Endothelial cell of hepatic sinusoid (primary cell): ENCODE results near the gene CDCA7L.

Experiments used
- in situ Hi-C: cut with HindIII; loops from 2 replicates; pipeline ENCODE4 v1.10.0; 2017; ENCODE audit warnings: low sequenced_read_pairs

Gene CDCA7L

GRCh38 chr7:21945454-21946221 is at the start of gene CDCA7L:
CDCA7L (minus strand) TSS chr7:21945899; CDS start chr7:21945804, 95 bp downstream.
- in situ Hi-C loops, result no loop called here

GRCh38 chr7:21986096-21986495 is 40.4 kb upstream of the CDCA7L start:
- in situ Hi-C loops, result no loop called here

- in situ Hi-C loops, result no loop called here
Measured at GRCh38 chr7:21984042-21984441, 38.3 kb upstream of the CDCA7L start.

- in situ Hi-C loops, result no loop called here
Measured at GRCh38 chr7:21983056-21983455, 37.4 kb upstream of the CDCA7L start.

- in situ Hi-C loops, result no loop called here
Measured at GRCh38 chr7:21981524-21981923, 35.8 kb upstream of the CDCA7L start.

- in situ Hi-C loops, result no loop called here
Measured at GRCh38 chr7:21980926-21981500, 35.3 kb upstream of the CDCA7L start.

GRCh38 chr7:21972397-21972784 is 26.7 kb upstream of the CDCA7L start:
- in situ Hi-C loops, result no loop called here

- in situ Hi-C loops, result no loop called here
Measured at GRCh38 chr7:21971780-21972396, 26.2 kb upstream of the CDCA7L start.

- in situ Hi-C loops, result no loop called here
Measured at GRCh38 chr7:21969822-21970221, 24.1 kb upstream of the CDCA7L start.

- in situ Hi-C loops, result no loop called here
Measured at GRCh38 chr7:21967598-21968003, 21.9 kb upstream of the CDCA7L start.

GRCh38 chr7:21966271-21966670 is 20.6 kb upstream of the CDCA7L start:
- in situ Hi-C loops, result no loop called here

GRCh38 chr7:21965291-21965690 is 19.6 kb upstream of the CDCA7L start:
- in situ Hi-C loops, result no loop called here

GRCh38 chr7:21962677-21963076 is 17.0 kb upstream of the CDCA7L start:
- in situ Hi-C loops, result loop anchor here (5.0 kb wide), 1 partner anchor 40 kb away; no protein-coding TSS in a partner anchor

- in situ Hi-C loops, result loop anchor here (5.0 kb wide), 1 partner anchor 39 kb away; no protein-coding TSS in a partner anchor
Measured at GRCh38 chr7:21960922-21961321, 15.2 kb upstream of the CDCA7L start.

- in situ Hi-C loops, result no loop called here
Measured at GRCh38 chr7:21959387-21959776, 13.7 kb upstream of the CDCA7L start.

- in situ Hi-C loops, result no loop called here
Measured at GRCh38 chr7:21953781-21954180, 8.1 kb upstream of the CDCA7L start.

GRCh38 chr7:21948887-21949540 is 3.3 kb upstream of the CDCA7L start:
- in situ Hi-C loops, result no loop called here

- in situ Hi-C loops, result no loop called here
Measured at GRCh38 chr7:21948364-21948763, 2.7 kb upstream of the CDCA7L start.

- in situ Hi-C loops, result no loop called here
Measured at GRCh38 chr7:21947946-21948345, 2.2 kb upstream of the CDCA7L start.

GRCh38 chr7:21947056-21947455 is 1.4 kb upstream of the CDCA7L start:
- in situ Hi-C loops, result no loop called here

GRCh38 chr7:21946222-21946709 is 567 bp upstream of the CDCA7L start:
- in situ Hi-C loops, result no loop called here
